HG03039 (cell line): ENCODE data around the gene C1orf210.

Source experiments
- ATAC-seq: cut with Tn5 transposase; IDR thresholded peaks from one replicate; pipeline ENCODE4 v1.9.1; 2021; ENCODE audit warnings: mild to moderate bottlenecking, moderate library complexity; ENCODE audit not compliant: unreplicated experiment

Gene C1orf210

DNA sequence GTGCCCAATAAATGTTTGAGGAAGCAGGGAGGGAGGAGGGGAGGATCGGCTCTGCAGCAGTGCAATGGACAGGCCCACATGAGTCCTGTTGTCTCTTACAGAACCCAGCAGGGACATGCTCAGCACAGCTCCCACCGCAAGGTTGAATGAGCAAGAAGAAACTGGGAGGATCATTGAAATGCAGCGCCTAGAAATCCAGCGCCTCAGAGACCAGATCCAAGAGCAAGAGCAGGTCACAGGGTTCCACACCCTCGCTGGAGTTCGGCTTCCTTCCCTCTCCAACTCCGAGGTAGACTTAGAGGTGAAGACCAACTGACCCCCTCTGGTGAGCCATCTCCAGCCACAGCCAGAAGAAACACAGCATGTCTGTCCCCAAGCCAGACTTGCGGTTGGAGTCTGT, 31.5 kb downstream of the C1orf210 start:
- no peak for ATAC-seq

DNA sequence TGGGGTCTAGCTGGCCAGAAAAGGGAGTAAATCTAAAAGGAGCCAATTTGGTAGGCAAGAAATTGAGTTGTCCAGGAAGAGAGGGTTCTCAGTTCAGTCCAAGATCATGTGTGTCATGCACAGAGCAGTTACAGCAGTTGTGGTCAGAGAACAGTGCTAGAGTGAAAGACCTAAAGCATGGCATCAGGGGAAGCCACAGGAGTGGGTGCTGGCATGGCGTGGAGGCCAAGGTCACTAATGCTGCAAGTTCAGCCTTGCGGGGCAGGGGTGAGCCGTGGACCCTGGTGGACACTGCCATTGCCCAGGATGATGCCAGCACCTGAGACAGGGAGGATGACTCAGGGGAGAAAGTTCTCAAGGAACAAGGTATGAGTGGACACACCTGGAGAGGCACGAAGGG, 32.2 kb downstream of the C1orf210 start:
- ATAC-seq: no peak

DNA sequence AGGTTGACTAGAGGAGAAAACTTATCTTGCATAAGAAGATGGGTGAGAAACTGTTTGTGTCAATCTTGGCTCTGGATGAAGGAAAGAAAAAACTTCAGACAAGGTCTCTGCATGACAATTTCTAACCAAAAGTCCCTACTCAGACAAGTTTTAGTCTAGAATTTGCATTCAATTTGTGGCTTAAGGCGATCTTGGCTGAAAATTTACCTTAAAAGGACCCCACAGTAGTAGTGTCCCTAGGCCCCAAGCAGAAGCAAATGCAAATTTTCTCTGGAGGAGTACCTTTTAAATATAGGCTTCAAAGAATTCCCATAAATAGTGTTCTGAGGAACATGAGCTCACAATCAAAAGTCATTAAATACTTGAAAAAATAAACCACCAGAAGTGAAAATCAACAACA, 33.2 kb downstream of the C1orf210 start:
- ATAC-seq: no peak

DNA sequence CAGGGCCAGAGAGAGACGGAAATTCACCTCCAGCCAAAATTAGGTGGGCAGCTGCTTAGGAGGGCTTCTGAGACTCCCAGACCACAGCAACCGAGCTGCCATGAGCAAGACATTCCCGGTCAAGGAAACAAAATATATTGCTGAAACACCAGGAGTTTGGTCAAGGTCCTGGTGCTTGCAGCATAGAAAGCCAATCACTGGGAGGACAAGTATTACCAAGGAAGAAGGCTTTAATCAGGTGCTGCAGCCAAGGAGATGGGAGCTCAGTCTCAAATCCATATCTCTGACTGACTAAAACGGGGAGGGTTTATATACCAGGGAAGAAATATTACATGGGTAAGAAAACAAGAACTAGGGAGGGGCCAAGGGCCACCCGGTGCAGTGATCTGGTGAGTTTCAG, 34.4 kb downstream of the C1orf210 start:
- ATAC-seq: no peak

DNA sequence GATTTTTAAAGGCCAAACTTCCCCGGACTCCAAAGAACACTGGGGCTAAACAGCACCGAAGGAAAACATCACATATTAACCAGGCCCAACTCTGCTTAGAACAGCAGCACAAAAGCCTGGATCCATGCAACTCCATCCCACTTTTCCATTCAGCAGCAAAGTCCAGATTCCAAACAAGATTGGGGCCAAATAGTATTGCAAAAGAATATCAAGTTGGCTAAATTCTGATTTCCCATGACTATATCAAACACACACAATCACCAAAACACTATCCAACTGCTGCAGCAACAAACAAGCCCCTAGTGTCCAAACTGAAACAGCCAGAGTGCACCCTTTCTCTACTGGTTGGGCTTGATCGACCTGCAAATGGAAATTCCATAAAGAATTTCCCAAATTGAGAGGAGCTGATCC, 35.0 kb downstream of the C1orf210 start:
- ATAC-seq: no peak

DNA sequence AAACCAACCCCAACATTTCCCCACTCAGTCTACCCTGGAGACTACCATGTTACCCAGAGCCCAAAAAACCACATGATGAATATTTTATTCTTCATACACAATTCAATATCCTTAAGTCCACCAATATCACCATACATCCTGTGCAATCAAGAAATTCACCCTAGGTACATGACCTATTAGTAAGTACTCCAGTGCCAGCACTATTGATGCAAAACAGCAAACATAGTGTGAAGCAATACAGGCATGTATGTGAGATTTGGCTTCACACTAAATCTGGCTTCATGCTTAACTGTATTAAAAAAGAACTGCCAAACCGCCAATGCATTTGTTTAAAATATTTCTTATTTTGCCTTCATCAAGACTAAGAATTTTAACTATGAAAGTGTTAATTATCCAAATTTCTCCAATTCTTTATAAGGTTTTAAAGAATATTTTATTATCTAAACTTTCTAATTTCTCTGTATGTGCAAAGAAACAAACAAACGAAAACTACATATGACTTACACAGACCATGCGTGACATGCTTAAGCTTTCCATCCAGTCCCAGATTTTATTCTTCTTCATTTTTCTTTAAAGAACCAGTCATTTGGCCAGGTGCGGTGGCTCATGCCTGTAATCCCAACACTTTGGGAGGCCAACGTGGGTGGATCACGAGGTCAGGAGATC, 38.0 kb downstream of the C1orf210 start:
- no peak for ATAC-seq

DNA sequence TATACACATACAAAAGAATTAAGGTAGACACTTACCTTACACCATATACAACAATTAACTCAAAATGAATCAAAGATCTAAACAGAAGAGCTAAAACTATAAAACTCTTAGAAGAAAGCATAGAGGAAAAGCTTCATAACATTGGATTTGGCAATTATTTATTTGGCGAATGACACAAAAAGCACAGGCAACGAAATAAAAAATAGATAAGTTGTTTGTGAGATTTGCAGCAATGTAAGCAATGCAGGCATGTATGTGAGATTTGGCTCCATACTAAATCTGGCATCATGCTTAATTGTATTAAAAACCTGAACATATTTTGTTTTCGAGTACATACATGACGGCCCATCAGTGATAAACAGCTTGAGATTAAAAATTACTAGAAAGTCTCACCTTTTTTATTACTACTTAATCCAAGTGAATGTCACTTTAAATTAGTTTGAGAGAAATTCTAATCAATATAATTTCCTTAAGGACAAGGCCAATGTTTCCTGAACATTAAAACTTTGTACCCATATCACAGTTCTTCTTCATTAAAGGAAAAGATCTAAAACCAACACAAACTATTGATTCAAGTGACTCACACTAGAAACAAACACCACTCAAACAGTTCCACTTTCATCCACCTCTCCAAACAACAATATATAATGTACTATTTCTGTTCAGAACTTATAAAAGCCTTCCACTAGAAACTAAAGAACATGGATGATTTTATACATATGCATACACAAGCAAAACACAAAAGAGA, 38.7 kb downstream of the C1orf210 start:
- no peak for ATAC-seq

DNA sequence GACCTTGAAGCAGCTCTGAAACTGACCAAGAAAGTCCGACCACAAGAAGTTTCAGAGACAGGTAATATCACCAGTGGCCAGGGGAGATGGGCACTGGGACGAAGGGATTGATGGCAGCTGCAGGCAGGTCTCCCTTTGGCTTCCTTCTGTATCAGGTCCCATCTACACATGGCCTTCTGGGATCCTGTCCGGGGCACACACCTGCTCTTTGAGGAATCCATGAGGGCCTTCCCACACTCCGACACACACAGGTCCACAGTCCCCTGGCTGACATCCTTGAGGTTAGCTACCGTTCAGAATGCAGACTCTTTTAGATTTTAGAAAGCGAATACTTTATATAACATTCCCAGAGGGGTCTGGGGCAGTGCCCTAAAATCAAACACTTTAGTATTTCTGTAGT, 42.1 kb downstream of the C1orf210 start:
- no peak for ATAC-seq

DNA sequence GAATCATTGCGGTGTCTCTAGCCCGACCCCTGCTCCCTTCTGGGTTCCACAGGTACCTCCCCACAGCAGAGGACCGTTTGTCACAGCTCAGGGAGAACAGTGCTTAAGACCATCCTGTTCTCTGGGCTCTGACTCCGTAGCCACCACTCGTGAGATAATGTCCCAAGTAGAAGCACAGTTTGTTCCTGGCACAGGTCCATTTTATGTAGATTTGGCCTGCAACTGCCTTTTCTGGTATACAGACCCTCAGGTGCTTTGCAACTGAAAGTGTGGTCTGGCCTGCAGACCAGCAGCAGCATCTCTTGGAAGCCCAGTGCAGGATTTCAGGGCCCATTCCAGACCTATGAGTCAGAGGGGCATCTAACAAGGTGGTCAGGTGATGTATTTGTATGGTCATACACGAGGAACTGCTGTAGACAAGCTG, 44.0 kb downstream of the C1orf210 start:
- no peak for ATAC-seq

DNA sequence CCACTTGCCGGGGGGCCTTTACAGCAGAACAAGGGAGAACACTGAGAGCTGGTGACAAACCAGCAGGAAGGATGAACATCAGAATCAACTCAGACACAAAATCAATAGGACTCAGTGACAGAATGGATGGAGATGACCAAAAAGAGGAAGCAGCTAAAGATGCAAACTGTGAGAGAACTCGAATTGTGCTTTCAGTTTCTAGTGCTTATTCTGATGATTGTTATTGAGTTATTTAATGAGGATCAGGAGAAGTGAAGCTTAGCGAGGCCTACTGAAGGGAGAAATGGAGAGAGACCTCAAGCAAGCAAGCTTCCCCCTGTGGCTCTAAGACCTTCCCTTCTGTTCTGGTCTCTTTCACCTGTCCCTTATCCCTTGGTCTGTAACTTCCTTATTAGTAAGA, 45.9 kb downstream of the C1orf210 start:
- peak; percentile 56 for ATAC-seq

DNA sequence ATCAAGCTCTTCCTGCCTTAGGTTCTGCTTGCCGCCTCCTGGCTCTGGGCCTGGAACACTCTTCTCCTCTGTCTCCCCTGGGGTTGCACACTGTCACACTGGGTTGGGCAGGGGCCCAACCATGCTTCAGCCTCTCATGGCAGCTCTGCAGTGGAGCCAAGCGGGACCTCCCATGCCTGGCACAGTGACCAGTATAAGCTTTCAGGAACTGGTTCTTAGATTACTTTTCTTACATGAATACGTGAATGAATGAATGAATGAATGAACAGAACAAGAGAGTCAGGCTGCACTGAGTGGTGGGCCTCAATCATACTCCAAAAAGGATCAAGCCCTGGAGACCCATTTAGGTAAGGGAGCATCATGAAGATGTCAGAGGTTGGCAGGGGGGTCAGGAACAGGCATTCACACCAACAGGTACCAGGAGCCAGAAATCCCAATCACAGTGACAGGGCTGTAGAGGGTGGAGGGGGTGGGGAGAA, 46.4 kb downstream of the C1orf210 start:
- no peak for ATAC-seq

DNA sequence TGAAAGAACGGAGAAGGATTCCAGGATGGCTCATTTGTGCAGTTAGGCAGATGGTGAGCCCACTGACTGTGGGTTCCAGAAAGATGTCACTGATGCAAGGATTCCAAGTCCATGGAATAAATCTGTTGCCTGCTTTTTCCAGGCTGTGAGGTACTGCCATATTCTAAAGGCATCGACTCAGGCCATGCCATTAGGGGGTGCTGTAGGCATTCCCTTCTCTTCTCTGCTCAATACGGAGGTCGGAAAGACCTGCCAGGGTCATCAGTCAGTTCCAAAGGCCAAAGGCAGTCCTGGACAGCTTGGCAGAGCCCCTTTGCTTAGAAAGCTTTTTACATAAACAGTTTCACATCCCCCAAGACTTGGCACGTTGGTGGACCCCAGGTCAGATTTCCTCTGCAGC, 47.3 kb downstream of the C1orf210 start:
- ATAC-seq: no peak

DNA sequence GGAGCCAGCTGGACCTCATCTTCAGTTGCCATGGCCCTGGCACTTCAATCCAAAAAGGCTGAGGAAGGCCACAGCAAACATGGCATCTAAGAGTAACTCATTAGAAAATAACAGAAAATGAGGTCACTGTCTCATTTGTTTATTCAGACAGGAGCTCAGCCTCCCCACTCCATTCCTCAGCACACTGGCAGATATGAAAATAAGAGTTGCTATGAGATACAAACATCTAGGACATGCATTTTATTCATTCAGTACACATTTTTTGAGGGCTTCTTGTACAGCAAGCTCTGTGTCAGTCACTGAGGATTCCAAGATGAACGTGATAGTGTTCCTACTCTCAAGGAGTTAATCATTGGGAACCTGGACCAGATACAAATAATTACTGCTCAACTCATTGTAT, 48.3 kb downstream of the C1orf210 start:
- ATAC-seq: no peak

DNA sequence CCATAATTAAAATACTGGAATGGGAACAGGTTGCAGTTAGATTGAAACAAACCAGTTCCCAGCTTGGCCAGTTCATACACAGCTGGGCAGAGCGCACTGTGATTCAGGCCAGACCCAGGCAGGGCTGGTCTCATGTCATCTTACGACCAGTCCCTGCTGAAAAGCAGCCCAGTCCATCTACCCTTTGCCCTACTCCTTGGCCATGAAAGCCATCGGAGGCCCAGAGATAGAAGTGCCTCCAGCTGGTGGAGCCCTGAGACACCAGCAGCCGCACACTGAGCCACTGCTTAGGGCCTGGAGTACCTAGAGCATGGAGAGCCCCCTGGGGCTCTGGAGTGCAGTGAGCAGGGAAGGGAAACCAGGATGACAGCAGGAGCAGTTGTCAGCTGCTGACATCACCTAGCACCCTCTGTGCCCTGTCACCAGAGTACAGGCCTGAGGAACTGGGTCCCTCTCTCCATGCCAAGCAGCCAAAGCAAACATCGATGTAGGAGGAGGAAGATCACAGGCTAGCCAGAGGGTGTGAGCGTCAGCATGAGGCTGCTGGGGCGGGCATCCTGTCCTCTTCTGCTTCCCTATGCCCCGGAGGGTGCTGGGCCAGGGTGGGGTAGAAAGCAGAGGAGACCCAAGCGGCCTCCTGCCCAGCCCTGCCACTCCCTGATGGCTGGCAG, 49.8 kb downstream of the C1orf210 start:
- no peak for ATAC-seq

DNA sequence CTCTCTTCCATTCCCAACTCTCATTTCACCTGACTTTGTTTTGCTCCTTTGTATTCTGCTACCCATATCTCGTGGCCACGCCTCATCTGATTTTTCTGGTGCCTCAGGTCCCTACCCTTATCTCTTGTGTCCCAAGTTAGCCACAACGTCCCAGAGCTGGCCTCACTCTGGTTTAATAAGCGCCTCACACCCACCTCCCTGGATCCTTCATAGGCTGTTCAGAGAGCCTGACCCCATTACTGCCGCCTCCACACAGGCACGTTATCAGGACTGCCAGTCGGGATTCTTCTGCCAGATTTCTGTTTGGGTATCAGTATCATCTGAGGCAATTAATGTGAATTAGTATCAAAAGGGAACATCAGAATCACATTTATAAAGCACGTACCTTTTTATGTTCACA, 50.3 kb downstream of the C1orf210 start:
- no peak for ATAC-seq

DNA sequence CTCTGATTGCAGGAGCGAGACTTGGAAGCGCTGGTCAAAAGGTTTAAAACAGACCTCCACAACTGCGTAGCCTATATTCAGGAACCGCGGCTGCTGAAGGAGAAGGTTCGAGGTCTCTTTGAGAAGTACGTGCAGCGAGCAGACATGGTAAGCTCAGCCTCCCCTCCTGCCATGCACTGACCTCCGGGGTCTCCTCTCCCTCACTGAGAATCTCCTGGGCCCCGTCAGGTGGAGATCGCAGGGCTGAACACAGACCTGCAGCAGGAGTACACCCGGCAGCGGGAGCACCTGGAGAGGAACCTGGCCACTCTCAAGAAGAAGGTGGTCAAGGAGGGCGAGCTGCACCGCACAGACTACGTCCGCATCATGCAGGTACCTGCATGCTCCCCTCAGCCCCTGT, 51.1 kb downstream of the C1orf210 start:
- ATAC-seq: no peak

DNA sequence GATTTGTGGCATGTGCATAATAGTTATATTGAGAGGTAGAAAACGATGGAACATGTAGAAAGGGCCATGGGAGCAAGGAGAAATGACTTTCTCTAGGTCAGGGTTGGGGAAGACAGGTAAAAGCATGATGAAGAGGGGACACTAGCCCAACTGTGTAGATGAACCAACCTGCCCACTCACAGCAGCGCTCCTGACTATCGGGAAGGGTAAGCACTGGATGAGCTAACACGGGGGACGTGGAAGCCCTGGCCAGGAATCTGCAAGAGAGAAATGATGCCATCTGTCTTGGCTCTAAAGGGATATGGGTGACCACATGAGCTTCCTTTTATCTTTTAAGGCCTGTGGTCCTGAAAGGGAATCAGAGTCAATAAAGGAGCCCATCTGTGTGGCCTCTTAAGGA, 51.8 kb downstream of the C1orf210 start:
- ATAC-seq: no peak

DNA sequence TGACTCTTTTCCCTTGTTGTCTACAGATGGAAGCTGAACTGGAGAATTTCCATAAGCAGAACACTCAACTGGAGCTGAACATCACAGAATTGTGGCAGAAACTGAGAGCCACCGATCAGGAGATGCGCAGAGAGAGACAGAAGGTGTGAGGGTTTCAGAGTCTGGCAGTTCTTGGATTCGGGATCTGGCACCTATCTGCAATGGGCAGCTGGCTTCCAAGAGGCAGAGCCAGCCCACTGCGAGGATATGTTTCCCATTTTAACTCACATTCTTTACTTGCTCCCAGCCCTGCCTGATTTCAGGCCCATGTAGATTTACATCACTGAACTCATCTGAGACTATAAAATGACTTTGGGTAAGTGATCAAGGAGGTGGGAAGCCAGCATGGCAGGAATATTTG, 52.9 kb downstream of the C1orf210 start:
- ATAC-seq: no peak

DNA sequence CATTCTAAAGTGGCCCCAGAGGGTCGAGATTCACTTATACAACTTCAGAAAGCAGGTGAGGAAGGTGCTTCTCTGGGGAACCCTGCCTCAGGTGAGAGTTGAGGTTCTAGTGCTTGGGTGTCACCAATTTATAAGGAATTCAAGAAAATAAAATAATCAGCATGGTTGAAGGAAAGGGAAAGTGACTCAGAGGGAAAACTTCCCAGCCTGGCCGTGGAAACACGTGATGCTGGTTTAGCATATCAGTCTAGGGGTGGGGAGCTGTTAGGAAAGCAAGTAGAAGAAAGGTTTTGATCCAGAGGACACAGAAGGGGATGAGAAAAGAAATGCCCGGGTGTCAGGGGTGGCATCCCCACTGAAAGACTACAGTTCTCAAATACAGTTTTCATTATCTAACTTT, 53.3 kb downstream of the C1orf210 start:
- no peak for ATAC-seq
